Esophagus (tissue), 2 donors: ENCODE data around the gene RPS6KC1. TPM values are rescaled to one million over a fixed set of nuclear protein-coding genes. Genes with fewer than 3 reads are reported as not detected.
A peak's percentile ranks its signal among the peaks of the same experiment; 100 is the strongest.
"Not testable (repeated sequence)": the region's sequence is repeated elsewhere in the genome, so short reads cannot be mapped to it uniquely, and the experiment has no call there.

Experiments
- H3K27ac ChIP-seq, 2 donors: one replicate each; pipeline ENCODE4 v1.5.1; 2013; ENCODE audit warnings: low read depth in 2 of 2, mild to moderate bottlenecking in 2 of 2, inconsistent platforms in 1 of 2, low read length in 1 of 2, moderate library complexity in 1 of 2
- H3K27me3 ChIP-seq, 2 donors: one replicate each; pipeline ENCODE4 v1.6.1; 2013; ENCODE audit warnings: low read length in 2 of 2, control low read depth in 1 of 2, mild to moderate bottlenecking in 1 of 2; ENCODE audit not compliant: insufficient read depth in 2 of 2, control insufficient read depth in 1 of 2
- H3K36me3 ChIP-seq, 2 donors: one replicate each; pipeline ENCODE4 v1.6.1; 2013; ENCODE audit warnings: low read length in 1 of 2; ENCODE audit not compliant: control insufficient read depth in 2 of 2, insufficient read depth in 2 of 2
- H3K4me1 ChIP-seq, 2 donors: one replicate each; pipeline ENCODE4 v1.6.1; 2013; ENCODE audit warnings: low read length in 1 of 2; ENCODE audit not compliant: control insufficient read depth in 2 of 2, insufficient read depth in 2 of 2
- H3K4me3 ChIP-seq, 2 donors: one replicate each; pipeline ENCODE4 v1.5.1; 2013; ENCODE audit warnings: low read length in 2 of 2, mild to moderate bottlenecking in 2 of 2, low read depth in 1 of 2, moderate library complexity in 1 of 2
- H3K9me3 ChIP-seq, 2 donors: one replicate each; pipeline ENCODE4 v1.6.1; 2013; ENCODE audit warnings: mild to moderate bottlenecking in 2 of 2, low read depth in 1 of 2, low read length in 1 of 2, moderate library complexity in 1 of 2; ENCODE audit not compliant: control insufficient read depth in 2 of 2, insufficient read depth in 1 of 2
- WGBS, 2 donors: extraction: QIAGEN DNeasy Blood & Tissue Kit; methylation state at CpG; one replicate each; pipeline ENCODE4 v1.1.7; 2013; 5-methylcytosine and 5-hydroxymethylcytosine counted together
- polyA plus RNA-seq, 2 donors: library from polyadenylated mRNA; stranded (reverse); fragments of 200-250 nt; gene quantifications; one replicate each; pipeline ENCODE4 v1.2.3, GENCODE V29; 2013
- donor health status: healthy with polysubstance abuse.
- donor health status: Bipolar disorder and iron deficiency.

RPS6KC1 gene
- polyA plus RNA-seq, 2 donors = 2.2 to 3.8 TPM

GRCh38 chr1:213032651-213033050, 18.4 kb upstream of the RPS6KC1 start:
- H3K4me3 ChIP-seq = no peak overlapping the region
- no peaks in the 10 kb centered on the region for H3K4me1 ChIP-seq
- H3K27me3 ChIP-seq = no peaks in the 10 kb centered on the region
- no peaks in the 10 kb centered on the region for H3K9me3 ChIP-seq
- H3K27ac ChIP-seq = no peak overlapping the region
- H3K36me3 ChIP-seq = no peaks in the 10 kb centered on the region

GRCh38 chr1:213034713-213035112, 16.3 kb upstream of the RPS6KC1 start:
- WGBS, 2 donors = 95 to 100% methylated on average over 1 of the region's 1 CpG
- no peaks in the 10 kb centered on the region for H3K4me1 ChIP-seq
- H3K9me3 ChIP-seq = no peaks in the 10 kb centered on the region
- H3K27me3 ChIP-seq = no peaks in the 10 kb centered on the region
- H3K27ac ChIP-seq = no peak overlapping the region
- H3K4me3 ChIP-seq = no peak overlapping the region
- no peaks in the 10 kb centered on the region for H3K36me3 ChIP-seq

GRCh38 chr1:213035573-213035972, 15.5 kb upstream of the RPS6KC1 start:
- 82 to 83% methylated on average over 2 of the region's 2 CpGs for WGBS, 2 donors
- H3K9me3 ChIP-seq = no peaks in the 10 kb centered on the region
- no peak overlapping the region for H3K27ac ChIP-seq
- H3K36me3 ChIP-seq = no peaks in the 10 kb centered on the region
- no peak overlapping the region for H3K4me3 ChIP-seq
- H3K4me1 ChIP-seq = no peaks in the 10 kb centered on the region
- no peaks in the 10 kb centered on the region for H3K27me3 ChIP-seq

GRCh38 chr1:213041443-213041842, 9.6 kb upstream of the RPS6KC1 start:
- no peak overlapping the region for H3K27ac ChIP-seq
- H3K36me3 ChIP-seq = no peaks in the 10 kb centered on the region
- H3K27me3 ChIP-seq = peaks cover 0 to 3% of the 10 kb centered on the region in 2 donors
- H3K9me3 ChIP-seq = no peaks in the 10 kb centered on the region
- no peaks in the 10 kb centered on the region for H3K4me1 ChIP-seq
- 75 to 85% methylated on average over 1 of the region's 1 CpG for WGBS, 2 donors
- no peak overlapping the region for H3K4me3 ChIP-seq

- H3K4me1 ChIP-seq, H3K27ac ChIP-seq, H3K27me3 ChIP-seq, H3K36me3 ChIP-seq, H3K4me3 ChIP-seq, H3K9me3 ChIP-seq: not testable (repeated sequence)
- WGBS, 2 donors = 88 to 89% methylated on average over 13 of the region's 13 CpGs
Observed at GRCh38 chr1:213045321-213046226, 5.5 kb upstream of the RPS6KC1 start.

- Histone ChIP-seq H3K27me3 (peaks cover 0 to 3% of the 10 kb centered on the region in 2 donors), H3K36me3 (no peaks in the 10 kb centered on the region)
- WGBS, 2 donors = 70 to 83% methylated on average over 1 of the region's 1 CpG
Observed at GRCh38 chr1:213049232-213049631, 1.8 kb upstream of the RPS6KC1 start.

GRCh38 chr1:213050745-213051126, 305 bp upstream of the RPS6KC1 start:
- Histone ChIP-seq H3K36me3 (no peaks in the 10 kb centered on the region), H3K27me3 (no peaks in the 10 kb centered on the region), H3K4me3 (peak overlapping the region; percentile 90 to 99), H3K4me1 (peaks cover 0 to 1% of the 10 kb centered on the region in 2 donors), H3K27ac (peak overlapping the region; percentile 78 to 86), H3K9me3 (no peaks in the 10 kb centered on the region)
- WGBS, 2 donors = 26 to 31% methylated on average over 15 of the region's 15 CpGs

More at GRCh38 chr1:213049232-213049631, 1.8 kb upstream of the RPS6KC1 start:
- Histone ChIP-seq H3K9me3 (no peaks in the 10 kb centered on the region), H3K27ac (no peak overlapping the region), H3K4me3 (no peak overlapping the region), H3K4me1 (peaks cover 0 to 1% of the 10 kb centered on the region in 2 donors)

- H3K4me1 ChIP-seq = peaks cover 0 to 1% of the 10 kb centered on the region in 2 donors
- H3K27ac ChIP-seq = no peak overlapping the region
- H3K36me3 ChIP-seq = no peaks in the 10 kb centered on the region
Observed at GRCh38 chr1:213051881-213052202, 801 bp downstream of the RPS6KC1 start.

GRCh38 chr1:213053455-213053854, 2.4 kb downstream of the RPS6KC1 start:
- no peak overlapping the region for H3K4me3 ChIP-seq
- no peak overlapping the region for H3K27ac ChIP-seq
- H3K4me1 ChIP-seq = peaks cover 0 to 1% of the 10 kb centered on the region in 2 donors
- H3K9me3 ChIP-seq = no peaks in the 10 kb centered on the region
- no peaks in the 10 kb centered on the region for H3K27me3 ChIP-seq
- H3K36me3 ChIP-seq = no peaks in the 10 kb centered on the region

More at GRCh38 chr1:213051881-213052202, 801 bp downstream of the RPS6KC1 start:
- H3K4me3 ChIP-seq = peak overlapping the region; percentile 90 to 99
- no peaks in the 10 kb centered on the region for H3K9me3 ChIP-seq
- H3K27me3 ChIP-seq = no peaks in the 10 kb centered on the region
- 30 to 31% methylated on average over 2 of the region's 2 CpGs for WGBS, 2 donors

- Histone ChIP-seq H3K27me3 (no peaks in the 10 kb centered on the region), H3K4me3 (no peak overlapping the region), H3K9me3 (no peaks in the 10 kb centered on the region), H3K4me1 (peaks cover 0 to 1% of the 10 kb centered on the region in 2 donors), H3K36me3 (no peaks in the 10 kb centered on the region), H3K27ac (no peak overlapping the region)
- WGBS, 2 donors = 75 to 83% methylated on average over 2 of the region's 2 CpGs
Observed at GRCh38 chr1:213054142-213054541, 3.1 kb downstream of the RPS6KC1 start.
